Uterus (tissue), 2 donors: ENCODE measurements around the gene METTL24.

ENCODE experiments used
- POLR2A ChIP-seq, 2 donors: fragments of 450-650 bp; IDR thresholded peaks; one replicate each; pipeline ENCODE4 v1.6.1; 2016; ENCODE audit warnings: antibody characterized with exemption in 2 of 2, mild to moderate bottlenecking in 1 of 2, moderate library complexity in 1 of 2
- TF ChIP-seq, protein P1 (sequence below), 4 experiments: fragments of 200-600 bp in 2 of 4; fragments of 450-650 bp in 2 of 4; sonication (generic) in 2 of 4; IDR thresholded peaks; one replicate each; pipeline ENCODE4 v1.5.1; 2016 to 2019; ENCODE audit warnings: antibody characterized with exemption in 4 of 4, mild to moderate bottlenecking in 2 of 4, moderate library complexity in 1 of 4

DNA sequence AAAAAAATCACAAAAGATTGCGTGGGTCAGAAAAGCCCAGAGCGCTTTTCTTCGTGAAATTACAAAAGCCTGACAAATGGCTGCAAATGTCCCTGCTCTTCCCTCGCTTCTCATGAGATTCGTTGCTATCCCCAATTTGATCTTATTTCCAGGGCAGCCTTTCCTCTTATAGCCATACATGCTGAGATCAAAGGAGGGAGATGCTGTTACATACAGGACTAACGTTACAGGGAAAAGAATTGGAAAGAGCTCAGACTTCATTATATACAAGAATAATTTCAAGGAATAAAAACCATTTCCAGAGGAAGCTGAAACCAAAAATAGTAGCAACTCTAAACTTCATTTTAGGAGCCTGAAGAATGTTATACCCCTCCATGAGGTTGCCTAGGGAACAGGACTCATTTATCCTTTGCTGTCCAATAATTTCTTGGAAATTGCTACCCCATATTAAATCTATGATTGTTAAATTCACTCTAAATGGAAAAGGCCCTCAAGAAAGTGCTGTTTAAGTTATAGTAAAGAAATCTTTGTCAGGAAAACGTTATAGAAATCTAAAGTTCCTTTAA lies 81.0 kb downstream of the METTL24 start:
- TF ChIP-seq, protein P1, sequence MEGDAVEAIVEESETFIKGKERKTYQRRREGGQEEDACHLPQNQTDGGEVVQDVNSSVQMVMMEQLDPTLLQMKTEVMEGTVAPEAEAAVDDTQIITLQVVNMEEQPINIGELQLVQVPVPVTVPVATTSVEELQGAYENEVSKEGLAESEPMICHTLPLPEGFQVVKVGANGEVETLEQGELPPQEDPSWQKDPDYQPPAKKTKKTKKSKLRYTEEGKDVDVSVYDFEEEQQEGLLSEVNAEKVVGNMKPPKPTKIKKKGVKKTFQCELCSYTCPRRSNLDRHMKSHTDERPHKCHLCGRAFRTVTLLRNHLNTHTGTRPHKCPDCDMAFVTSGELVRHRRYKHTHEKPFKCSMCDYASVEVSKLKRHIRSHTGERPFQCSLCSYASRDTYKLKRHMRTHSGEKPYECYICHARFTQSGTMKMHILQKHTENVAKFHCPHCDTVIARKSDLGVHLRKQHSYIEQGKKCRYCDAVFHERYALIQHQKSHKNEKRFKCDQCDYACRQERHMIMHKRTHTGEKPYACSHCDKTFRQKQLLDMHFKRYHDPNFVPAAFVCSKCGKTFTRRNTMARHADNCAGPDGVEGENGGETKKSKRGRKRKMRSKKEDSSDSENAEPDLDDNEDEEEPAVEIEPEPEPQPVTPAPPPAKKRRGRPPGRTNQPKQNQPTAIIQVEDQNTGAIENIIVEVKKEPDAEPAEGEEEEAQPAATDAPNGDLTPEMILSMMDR (IDR thresholded peaks at IDR 0.05): no peak
- TF ChIP-seq POLR2A (IDR thresholded peaks at IDR 0.05): no peak
